Breast epithelium (tissue), 4 donors: ENCODE data around the gene ALG8. TPM values are rescaled to one million over a fixed set of nuclear protein-coding genes. Genes with fewer than 3 reads are reported as not detected.
"Not testable (repeated sequence)": the region's sequence is repeated elsewhere in the genome, so short reads cannot be mapped to it uniquely, and the experiment has no call there.

Experiments used
- DNase-seq, 2 donors: peaks; one replicate each; pipeline ENCODE4 v3.0.0-alpha.2; 2019; ENCODE audit warnings: low spot score in 2 of 2
- H3K27ac ChIP-seq, 2 donors: fragments of 200-600 bp; sonication (generic) in 1 of 2; one replicate each; pipeline ENCODE4 v1.5.1; 2016 to 2019; ENCODE audit warnings: mild to moderate bottlenecking in 1 of 2
- H3K27me3 ChIP-seq, 2 donors: fragments of 200-600 bp; sonication (generic) in 1 of 2; one replicate each; pipeline versions ENCODE4 v1.5.1 to v1.6.0; 2017 to 2019; ENCODE audit warnings: control low read depth in 1 of 2, mild to moderate bottlenecking in 1 of 2
- H3K36me3 ChIP-seq: fragments of 200-600 bp; one replicate; pipeline ENCODE4 v1.5.1; 2019
- H3K4me1 ChIP-seq, 2 donors: fragments of 200-600 bp; sonication (generic); one replicate each; pipeline ENCODE4 v1.5.1; 2016 to 2019; ENCODE audit warnings: control low read depth in 1 of 2
- H3K4me3 ChIP-seq, 3 donors: fragments of 200-600 bp; sonication (generic); 1 replicate in 2 of 3; 2 replicates in 1 of 3; pipeline ENCODE4 v1.5.1; 2016 to 2019; ENCODE audit warnings: mild to moderate bottlenecking in 3 of 3, moderate library complexity in 2 of 3
- H3K9me3 ChIP-seq, 2 donors: fragments of 200-600 bp; sonication (generic) in 1 of 2; one replicate each; pipeline ENCODE4 v1.5.1; 2016 to 2019; ENCODE audit warnings: control low read depth in 1 of 2
- CTCF ChIP-seq, 3 donors: fragments of 450-650 bp; IDR thresholded peaks; one replicate each; pipeline ENCODE4 v1.5.1; 2016 to 2017; ENCODE audit warnings: antibody characterized with exemption in 3 of 3, mild to moderate bottlenecking in 3 of 3, moderate library complexity in 3 of 3
- POLR2A ChIP-seq: fragments of 450-650 bp; IDR thresholded peaks from one replicate; pipeline ENCODE4 v1.6.1; 2016; ENCODE audit warnings: antibody characterized with exemption, mild to moderate bottlenecking, moderate library complexity
- POLR2AphosphoS5 ChIP-seq, 3 donors: sonication (generic); formaldehyde crosslinking; IDR thresholded peaks; one replicate each; pipeline ENCODE4 v1.6.1; 2017; ENCODE audit warnings: antibody characterized with exemption in 3 of 3
- intact Hi-C: fragments of 100-400 bp; cut with DNase I; formaldehyde crosslinking; loops from one replicate; pipeline ENCODE4 v1.15.1; 2023; ENCODE audit warnings: low total_unique reads
- total RNA-seq, 3 donors: library from RNA; depleted of rRNA; stranded (reverse); fragments of >200 nt; gene quantifications; one replicate each; pipeline ENCODE4 v1.1.0, GENCODE V29; 2016

Gene ALG8
- total RNA-seq, 3 donors from 2014 or later: 25.9 to 46.8 (median 36.7) TPM

- intact Hi-C loops: no loop called here
- TF ChIP-seq POLR2AphosphoS5 (IDR thresholded peaks at IDR 0.05): no peak
- no peak for TF ChIP-seq CTCF (IDR thresholded peaks at IDR 0.05)
- no peak for TF ChIP-seq POLR2A
- H3K4me3 ChIP-seq: no peak overlapping the region
- H3K9me3 ChIP-seq: no peaks in the 10 kb centered on the region
- DNase-seq: no peak
- no peaks in the 10 kb centered on the region for H3K36me3 ChIP-seq
- H3K27ac ChIP-seq: peak overlapping the region; percentile 43 to 76
- H3K27me3 ChIP-seq: no peaks in the 10 kb centered on the region
- peaks cover 0 to 12% of the 10 kb centered on the region in 2 donors for H3K4me1 ChIP-seq
Measured at GRCh38 chr11:78062671-78063070, 76.8 kb downstream of the ALG8 start.

- intact Hi-C loops: no loop called here
- no peak for TF ChIP-seq POLR2AphosphoS5 (IDR thresholded peaks at IDR 0.05)
- Histone ChIP-seq H3K4me3 (no peak overlapping the region), H3K4me1 (peaks cover 0 to 12% of the 10 kb centered on the region in 2 donors), H3K9me3 (no peaks in the 10 kb centered on the region), H3K36me3 (no peaks in the 10 kb centered on the region), H3K27ac (peak overlapping the region; percentile 76), H3K27me3 (no peaks in the 10 kb centered on the region)
- peak in 1 of 2 donors; percentile 57 for DNase-seq
Measured at GRCh38 chr11:78061921-78062311, 77.5 kb downstream of the ALG8 start.

- H3K4me3 ChIP-seq: no peak overlapping the region
- TF ChIP-seq POLR2A: no peak
- DNase-seq: peak; percentile 57 to 70
- H3K9me3 ChIP-seq: no peaks in the 10 kb centered on the region
- H3K4me1 ChIP-seq: peaks cover 0 to 12% of the 10 kb centered on the region in 2 donors
- H3K27ac ChIP-seq: peak overlapping the region; percentile 76
- intact Hi-C loops: no loop called here
- H3K27me3 ChIP-seq: no peaks in the 10 kb centered on the region
- H3K36me3 ChIP-seq: no peaks in the 10 kb centered on the region
Measured at GRCh38 chr11:78061088-78061920, 78.1 kb downstream of the ALG8 start.

GRCh38 chr11:78060533-78060932, 78.9 kb downstream of the ALG8 start:
- H3K4me1 ChIP-seq: peaks cover 0 to 12% of the 10 kb centered on the region in 2 donors
- peak overlapping the region; percentile 20 to 29 for H3K27ac ChIP-seq

GRCh38 chr11:78059749-78060328, 79.6 kb downstream of the ALG8 start:
- H3K9me3 ChIP-seq, intact Hi-C loops, H3K36me3 ChIP-seq, H3K4me3 ChIP-seq, DNase-seq, H3K27me3 ChIP-seq: not testable (repeated sequence)
- H3K27ac ChIP-seq: peak overlapping the region; percentile 20 to 29
- peaks cover 0 to 12% of the 10 kb centered on the region in 2 donors for H3K4me1 ChIP-seq

More at GRCh38 chr11:78060533-78060932, 78.9 kb downstream of the ALG8 start:
- DNase-seq: no peak
- Histone ChIP-seq H3K9me3 (no peaks in the 10 kb centered on the region), H3K4me3 (no peak overlapping the region), H3K27me3 (no peaks in the 10 kb centered on the region), H3K36me3 (no peaks in the 10 kb centered on the region)
- intact Hi-C loops: no loop called here
- TF ChIP-seq POLR2AphosphoS5 (IDR thresholded peaks at IDR 0.05): no peak
- TF ChIP-seq POLR2A: no peak
- no peak for TF ChIP-seq CTCF (IDR thresholded peaks at IDR 0.05)

- no peak overlapping the region for H3K4me3 ChIP-seq
- TF ChIP-seq POLR2A: no peak
- TF ChIP-seq CTCF (IDR thresholded peaks at IDR 0.05): no peak
- TF ChIP-seq POLR2AphosphoS5 (IDR thresholded peaks at IDR 0.05): no peak
Measured at GRCh38 chr11:78057462-78058055, 81.9 kb downstream of the ALG8 start.

More at GRCh38 chr11:78057462-78058055, 81.9 kb downstream of the ALG8 start:
- no peak for DNase-seq
- H3K4me1 ChIP-seq: peaks cover 0 to 12% of the 10 kb centered on the region in 2 donors
- H3K9me3 ChIP-seq: no peaks in the 10 kb centered on the region
- no peaks in the 10 kb centered on the region for H3K36me3 ChIP-seq
- no peak overlapping the region for H3K27ac ChIP-seq
- no peaks in the 10 kb centered on the region for H3K27me3 ChIP-seq
- intact Hi-C loops: no loop called here
